ENCODE data around the gene AGAP5. TPM values are rescaled to one million over a fixed set of nuclear protein-coding genes. Genes with fewer than 3 reads are reported as not detected.

The AGAP5 gene
- total and polyA plus RNA-seq, 9 of the 15 experiments (the other 6 are each of a cell fraction or from before 2014, with no cell fraction given): 0.32 to 7.5 (median 5.3) TPM

- TF ChIP-seq, protein P1, sequence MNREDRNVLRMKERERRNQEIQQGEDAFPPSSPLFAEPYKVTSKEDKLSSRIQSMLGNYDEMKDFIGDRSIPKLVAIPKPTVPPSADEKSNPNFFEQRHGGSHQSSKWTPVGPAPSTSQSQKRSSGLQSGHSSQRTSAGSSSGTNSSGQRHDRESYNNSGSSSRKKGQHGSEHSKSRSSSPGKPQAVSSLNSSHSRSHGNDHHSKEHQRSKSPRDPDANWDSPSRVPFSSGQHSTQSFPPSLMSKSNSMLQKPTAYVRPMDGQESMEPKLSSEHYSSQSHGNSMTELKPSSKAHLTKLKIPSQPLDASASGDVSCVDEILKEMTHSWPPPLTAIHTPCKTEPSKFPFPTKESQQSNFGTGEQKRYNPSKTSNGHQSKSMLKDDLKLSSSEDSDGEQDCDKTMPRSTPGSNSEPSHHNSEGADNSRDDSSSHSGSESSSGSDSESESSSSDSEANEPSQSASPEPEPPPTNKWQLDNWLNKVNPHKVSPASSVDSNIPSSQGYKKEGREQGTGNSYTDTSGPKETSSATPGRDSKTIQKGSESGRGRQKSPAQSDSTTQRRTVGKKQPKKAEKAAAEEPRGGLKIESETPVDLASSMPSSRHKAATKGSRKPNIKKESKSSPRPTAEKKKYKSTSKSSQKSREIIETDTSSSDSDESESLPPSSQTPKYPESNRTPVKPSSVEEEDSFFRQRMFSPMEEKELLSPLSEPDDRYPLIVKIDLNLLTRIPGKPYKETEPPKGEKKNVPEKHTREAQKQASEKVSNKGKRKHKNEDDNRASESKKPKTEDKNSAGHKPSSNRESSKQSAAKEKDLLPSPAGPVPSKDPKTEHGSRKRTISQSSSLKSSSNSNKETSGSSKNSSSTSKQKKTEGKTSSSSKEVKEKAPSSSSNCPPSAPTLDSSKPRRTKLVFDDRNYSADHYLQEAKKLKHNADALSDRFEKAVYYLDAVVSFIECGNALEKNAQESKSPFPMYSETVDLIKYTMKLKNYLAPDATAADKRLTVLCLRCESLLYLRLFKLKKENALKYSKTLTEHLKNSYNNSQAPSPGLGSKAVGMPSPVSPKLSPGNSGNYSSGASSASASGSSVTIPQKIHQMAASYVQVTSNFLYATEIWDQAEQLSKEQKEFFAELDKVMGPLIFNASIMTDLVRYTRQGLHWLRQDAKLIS (CRISPR knock-in tag; IDR thresholded peaks at IDR 0.05): no peak; the same call in 1 of the 2 replicates
- TF ChIP-seq ZNF384 (IDR thresholded peaks at IDR 0.05; ENCODE audit: low read depth, low read length) (no peak), ZC3H4 (CRISPR knock-in tag; IDR thresholded peaks at IDR 0.05; ENCODE audit: borderline replicate concordance) (no peak), ZNF444 (CRISPR knock-in tag; IDR thresholded peaks at IDR 0.05) (no peak), FOXK2 (conservative IDR thresholded peaks at IDR 0.05 in 1 of 2, IDR thresholded peaks at IDR 0.05 in 1 of 2; ENCODE audit: low read depth in 2 of 2) (peak; percentile 52 to 86), FOSL1 (tag; conservative IDR thresholded peaks at IDR 0.05) (peak; percentile 88), PHTF2 (CRISPR knock-in tag; IDR thresholded peaks at IDR 0.05) (no peak), E2F5 (CRISPR knock-in tag; IDR thresholded peaks at IDR 0.05) (0 out of 2 replicates have a peak, but pooled peaks have one; percentile 52), KHSRP (IDR thresholded peaks at IDR 0.05) (no peak)
- TF ChIP-seq, protein P2, sequence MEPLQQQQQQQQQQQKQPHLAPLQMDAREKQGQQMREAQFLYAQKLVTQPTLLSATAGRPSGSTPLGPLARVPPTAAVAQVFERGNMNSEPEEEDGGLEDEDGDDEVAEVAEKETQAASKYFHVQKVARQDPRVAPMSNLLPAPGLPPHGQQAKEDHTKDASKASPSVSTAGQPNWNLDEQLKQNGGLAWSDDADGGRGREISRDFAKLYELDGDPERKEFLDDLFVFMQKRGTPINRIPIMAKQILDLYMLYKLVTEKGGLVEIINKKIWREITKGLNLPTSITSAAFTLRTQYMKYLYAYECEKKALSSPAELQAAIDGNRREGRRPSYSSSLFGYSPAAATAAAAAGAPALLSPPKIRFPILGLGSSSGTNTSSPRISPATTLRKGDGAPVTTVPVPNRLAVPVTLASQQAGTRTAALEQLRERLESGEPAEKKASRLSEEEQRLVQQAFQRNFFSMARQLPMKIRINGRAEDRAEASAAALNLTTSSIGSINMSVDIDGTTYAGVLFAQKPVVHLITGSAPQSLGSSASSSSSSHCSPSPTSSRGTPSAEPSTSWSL (CRISPR knock-in tag; IDR thresholded peaks at IDR 0.05; ENCODE audit: borderline replicate concordance): no peak
- TF ChIP-seq, protein P3, sequence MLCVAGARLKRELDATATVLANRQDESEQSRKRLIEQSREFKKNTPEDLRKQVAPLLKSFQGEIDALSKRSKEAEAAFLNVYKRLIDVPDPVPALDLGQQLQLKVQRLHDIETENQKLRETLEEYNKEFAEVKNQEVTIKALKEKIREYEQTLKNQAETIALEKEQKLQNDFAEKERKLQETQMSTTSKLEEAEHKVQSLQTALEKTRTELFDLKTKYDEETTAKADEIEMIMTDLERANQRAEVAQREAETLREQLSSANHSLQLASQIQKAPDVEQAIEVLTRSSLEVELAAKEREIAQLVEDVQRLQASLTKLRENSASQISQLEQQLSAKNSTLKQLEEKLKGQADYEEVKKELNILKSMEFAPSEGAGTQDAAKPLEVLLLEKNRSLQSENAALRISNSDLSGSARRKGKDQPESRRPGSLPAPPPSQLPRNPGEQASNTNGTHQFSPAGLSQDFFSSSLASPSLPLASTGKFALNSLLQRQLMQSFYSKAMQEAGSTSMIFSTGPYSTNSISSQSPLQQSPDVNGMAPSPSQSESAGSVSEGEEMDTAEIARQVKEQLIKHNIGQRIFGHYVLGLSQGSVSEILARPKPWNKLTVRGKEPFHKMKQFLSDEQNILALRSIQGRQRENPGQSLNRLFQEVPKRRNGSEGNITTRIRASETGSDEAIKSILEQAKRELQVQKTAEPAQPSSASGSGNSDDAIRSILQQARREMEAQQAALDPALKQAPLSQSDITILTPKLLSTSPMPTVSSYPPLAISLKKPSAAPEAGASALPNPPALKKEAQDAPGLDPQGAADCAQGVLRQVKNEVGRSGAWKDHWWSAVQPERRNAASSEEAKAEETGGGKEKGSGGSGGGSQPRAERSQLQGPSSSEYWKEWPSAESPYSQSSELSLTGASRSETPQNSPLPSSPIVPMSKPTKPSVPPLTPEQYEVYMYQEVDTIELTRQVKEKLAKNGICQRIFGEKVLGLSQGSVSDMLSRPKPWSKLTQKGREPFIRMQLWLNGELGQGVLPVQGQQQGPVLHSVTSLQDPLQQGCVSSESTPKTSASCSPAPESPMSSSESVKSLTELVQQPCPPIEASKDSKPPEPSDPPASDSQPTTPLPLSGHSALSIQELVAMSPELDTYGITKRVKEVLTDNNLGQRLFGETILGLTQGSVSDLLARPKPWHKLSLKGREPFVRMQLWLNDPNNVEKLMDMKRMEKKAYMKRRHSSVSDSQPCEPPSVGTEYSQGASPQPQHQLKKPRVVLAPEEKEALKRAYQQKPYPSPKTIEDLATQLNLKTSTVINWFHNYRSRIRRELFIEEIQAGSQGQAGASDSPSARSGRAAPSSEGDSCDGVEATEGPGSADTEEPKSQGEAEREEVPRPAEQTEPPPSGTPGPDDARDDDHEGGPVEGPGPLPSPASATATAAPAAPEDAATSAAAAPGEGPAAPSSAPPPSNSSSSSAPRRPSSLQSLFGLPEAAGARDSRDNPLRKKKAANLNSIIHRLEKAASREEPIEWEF (CRISPR knock-in tag; IDR thresholded peaks at IDR 0.05): no peak
These were observed 71.8 kb downstream of the AGAP5 start (continued) for GRCh38 chr10:73625884-73626752.
